Measurements from ENCODE around the gene RALGAPB. TPM values are rescaled to one million over a fixed set of nuclear protein-coding genes. Genes with fewer than 3 reads are reported as not detected.
A peak's percentile ranks its signal among the peaks of the same experiment; 100 is the strongest.
"Not testable (repeated sequence)": the region's sequence is repeated elsewhere in the genome, so short reads cannot be mapped to it uniquely, and the experiment has no call there.

RALGAPB gene
- total RNA-seq, 2 donors from 2014 or later, result 45.6 to 50.6 TPM

GRCh38 chr20:38461569-38461968, 11.1 kb upstream of the RALGAPB start:
- DNase-seq (ENCODE audit: low spot score); H3K36me3 ChIP-seq; H3K27me3 ChIP-seq (replicated peaks; ENCODE audit: insufficient read depth); H3K4me3 ChIP-seq; H3K4me1 ChIP-seq (replicated peaks); intact Hi-C loops (cut with DNase I); H3K9me3 ChIP-seq; H3K27ac ChIP-seq: not testable (repeated sequence)
- WGBS, result no CpG with 5 or more reads among the region's 30 CpGs

GRCh38 chr20:38466171-38466570, 6.5 kb upstream of the RALGAPB start:
- 73% methylated on average over 2 of the region's 2 CpGs for WGBS
- TF ChIP-seq POLR2AphosphoS5 (IDR thresholded peaks at IDR 0.05) (no peak), POLR2A (IDR thresholded peaks at IDR 0.05) (no peak), CTCF (IDR thresholded peaks at IDR 0.05) (no peak)
- no peaks in the 10 kb centered on the region for H3K36me3 ChIP-seq
- H3K27ac ChIP-seq, result no peak overlapping the region
- no peaks in the 10 kb centered on the region for H3K9me3 ChIP-seq
- H3K4me1 ChIP-seq (replicated peaks), result no peaks in the 10 kb centered on the region
- no peak for DNase-seq (ENCODE audit: low spot score)
- H3K4me3 ChIP-seq, result no peak overlapping the region
- intact Hi-C loops (cut with DNase I), result no loop called here
- no peaks in the 10 kb centered on the region for H3K27me3 ChIP-seq (replicated peaks; ENCODE audit: insufficient read depth)

- TF ChIP-seq POLR2AphosphoS5 (IDR thresholded peaks at IDR 0.05) (no peak), POLR2A (IDR thresholded peaks at IDR 0.05) (no peak), CTCF (IDR thresholded peaks at IDR 0.05) (no peak)
- DNase-seq (ENCODE audit: low spot score), result no peak
- Histone ChIP-seq H3K4me1 (replicated peaks) (no peaks in the 10 kb centered on the region), H3K27ac (no peak overlapping the region), H3K27me3 (replicated peaks; ENCODE audit: insufficient read depth) (no peaks in the 10 kb centered on the region), H3K4me3 (no peak overlapping the region), H3K9me3 (no peaks in the 10 kb centered on the region), H3K36me3 (no peaks in the 10 kb centered on the region)
- intact Hi-C loops (cut with DNase I), result no loop called here
- 90% methylated on average over 3 of the region's 3 CpGs for WGBS
Measured at GRCh38 chr20:38466983-38467382, 5.7 kb upstream of the RALGAPB start.

GRCh38 chr20:38471245-38471644, 1.4 kb upstream of the RALGAPB start:
- no peak for DNase-seq (ENCODE audit: low spot score)
- 59% methylated on average over 1 of the region's 1 CpG for WGBS
- Histone ChIP-seq H3K27me3 (replicated peaks; ENCODE audit: insufficient read depth) (no peaks in the 10 kb centered on the region), H3K9me3 (no peaks in the 10 kb centered on the region), H3K36me3 (no peaks in the 10 kb centered on the region), H3K27ac (no peak overlapping the region), H3K4me1 (replicated peaks) (peaks cover 12% of the 10 kb centered on the region), H3K4me3 (no peak overlapping the region)
- no peak for TF ChIP-seq POLR2A (IDR thresholded peaks at IDR 0.05)
- TF ChIP-seq CTCF (IDR thresholded peaks at IDR 0.05), result no peak
- TF ChIP-seq POLR2AphosphoS5 (IDR thresholded peaks at IDR 0.05), result no peak
- intact Hi-C loops (cut with DNase I), result no loop called here

GRCh38 chr20:38471987-38472512, 593 bp upstream of the RALGAPB start:
- 13% methylated on average over 12 of the region's 12 CpGs for WGBS
- intact Hi-C loops (cut with DNase I), result no loop called here
- DNase-seq (ENCODE audit: low spot score), result no peak

More at GRCh38 chr20:38471987-38472512, 593 bp upstream of the RALGAPB start:
- TF ChIP-seq POLR2A (IDR thresholded peaks at IDR 0.05) (no peak), POLR2AphosphoS5 (IDR thresholded peaks at IDR 0.05) (no peak), CTCF (IDR thresholded peaks at IDR 0.05) (no peak)
- H3K4me1 ChIP-seq (replicated peaks), result peaks cover 12% of the 10 kb centered on the region
- peak overlapping the region; percentile 87 to 92 for H3K27ac ChIP-seq
- no peaks in the 10 kb centered on the region for H3K9me3 ChIP-seq
- no peaks in the 10 kb centered on the region for H3K27me3 ChIP-seq (replicated peaks; ENCODE audit: insufficient read depth)
- peak overlapping the region; percentile 83 to 87 for H3K4me3 ChIP-seq
- H3K36me3 ChIP-seq, result no peaks in the 10 kb centered on the region
